ENCODE results near the gene ZFYVE21.
"Not testable (repeated sequence)": the region's sequence is repeated elsewhere in the genome, so short reads cannot be mapped to it uniquely, and the experiment has no call there.

Gene ZFYVE21

GRCh38 chr14:103772078-103772712 lies 56.6 kb downstream of the ZFYVE21 start:
- DNase-seq, result no peak

DNA sequence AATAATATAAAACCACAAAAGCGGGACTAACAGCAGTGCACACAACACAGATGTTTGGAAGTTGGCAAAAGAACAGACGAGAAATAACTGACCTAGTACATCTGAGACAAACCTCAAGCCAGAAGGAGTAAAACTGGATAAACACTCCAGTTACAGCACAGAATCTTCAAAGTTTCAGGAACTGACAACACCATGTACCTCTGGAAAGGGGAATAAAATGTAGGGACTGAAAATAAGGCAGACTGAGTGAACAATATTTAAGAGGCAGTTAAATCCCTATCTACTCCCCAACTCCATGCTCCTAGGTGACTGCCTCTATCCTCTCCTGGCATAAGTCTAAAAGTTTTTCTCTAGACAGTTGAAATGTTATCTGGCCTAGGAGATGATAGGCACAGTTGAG lies 57.9 kb downstream of the ZFYVE21 start:
- no peak for DNase-seq

- DNase-seq, result no peak
These were observed 59.9 kb downstream of the ZFYVE21 start for GRCh38 chr14:103775506-103775905.

DNA sequence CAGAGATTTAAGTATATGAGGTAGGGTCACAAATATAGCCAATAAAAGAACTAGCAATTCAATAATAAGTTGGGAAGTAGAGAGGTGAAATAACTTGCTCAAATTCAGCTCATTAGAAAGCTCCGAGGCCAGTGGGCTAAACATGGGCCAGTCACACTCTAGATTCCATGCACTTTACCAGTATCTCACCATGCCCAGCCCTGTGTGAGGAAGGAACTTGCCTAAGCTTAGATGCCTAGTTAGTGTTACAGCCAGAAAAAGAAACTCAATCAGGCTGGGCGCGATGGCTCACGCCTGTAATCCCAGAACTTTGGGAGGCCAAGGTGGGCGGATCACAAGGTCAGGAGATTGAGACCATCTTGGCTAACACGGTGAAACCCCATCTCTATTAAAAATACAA lies 60.7 kb downstream of the ZFYVE21 start:
- DNase-seq, result not testable (repeated sequence)

DNA sequence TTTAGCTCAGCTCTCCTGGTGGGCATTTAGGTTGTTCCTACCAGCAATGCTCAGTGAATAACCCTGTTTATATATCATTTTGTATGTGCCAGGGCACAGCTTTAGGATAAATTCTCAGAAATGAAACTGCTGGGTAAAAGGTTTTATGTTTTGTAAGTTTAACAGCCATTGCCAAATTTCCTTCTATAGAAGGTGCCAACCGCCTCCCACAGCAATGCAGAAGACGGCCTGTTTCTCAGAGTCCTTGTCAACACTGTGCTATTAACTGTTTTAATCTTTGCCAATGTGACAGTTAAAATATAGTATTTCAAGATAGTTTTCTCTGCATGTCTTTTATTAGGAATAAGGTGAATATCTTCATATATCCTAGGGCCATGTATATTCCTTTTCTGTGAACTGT lies 66.8 kb downstream of the ZFYVE21 start:
- no peak for DNase-seq
